Measurements from ENCODE around the gene SLC2A1. TPM values are rescaled to one million over a fixed set of nuclear protein-coding genes. Genes with fewer than 3 reads are reported as not detected.

The SLC2A1 gene
- total RNA-seq (2022; extraction: Qiagen RNA extraction; ENCODE audit: low read depth) = 92.8 to 149 TPM (median 106 TPM) in 5 replicates

DNA sequence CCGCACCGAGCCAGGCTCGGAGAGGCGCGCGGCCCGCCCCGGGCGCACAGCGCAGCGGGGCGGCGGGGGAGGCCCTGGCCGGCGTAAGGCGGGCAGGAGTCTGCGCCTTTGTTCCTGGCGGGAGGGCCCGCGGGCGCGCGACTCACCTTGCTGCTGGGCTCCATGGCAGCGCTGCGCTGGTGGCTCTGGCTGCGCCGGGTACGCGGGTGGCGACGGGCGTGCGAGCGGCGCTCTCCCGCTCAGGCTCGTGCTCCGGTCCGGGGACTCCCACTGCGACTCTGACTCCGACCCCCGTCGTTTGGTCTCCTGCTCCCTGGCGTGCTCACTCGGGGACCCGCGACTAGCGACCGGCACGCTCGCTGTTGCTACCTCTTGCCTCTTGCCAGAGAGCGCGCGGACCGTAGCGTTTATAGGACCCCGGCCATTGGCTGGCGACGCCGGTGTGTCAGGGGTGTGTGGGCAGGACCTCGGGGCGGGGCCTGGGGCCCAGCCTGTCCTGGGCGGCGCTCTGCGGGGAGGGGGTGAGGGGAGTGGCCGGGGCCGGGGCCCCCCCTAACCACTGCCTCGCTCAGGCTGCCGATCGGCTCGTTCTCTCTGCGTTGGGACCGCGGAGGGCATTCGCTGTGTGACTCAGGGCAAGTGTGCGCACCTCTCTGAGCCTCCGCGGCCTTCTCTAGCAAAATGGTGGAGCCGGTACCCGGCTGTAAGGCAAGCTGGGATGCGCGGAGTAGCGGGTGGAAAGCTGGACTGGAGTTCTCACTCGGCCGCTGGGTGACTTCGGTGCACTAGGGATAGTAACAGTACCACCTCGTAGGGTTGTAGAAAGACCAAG, at the start of gene SLC2A1:
Gene SLC2A1 (minus strand): TSS at position 381 of the 832 bp plus-strand sequence. CDS start 217 bp downstream, at position 164.

Other genes starting within 250 kb of the SLC2A1 start
- gene CLDN19, start 218.6 kb downstream of the SLC2A1 start, total RNA-seq (2022; extraction: Qiagen RNA extraction; ENCODE audit: low read depth) = not detected in 5 replicates
- gene P3H1, start 191.8 kb downstream of the SLC2A1 start, total RNA-seq (2022; extraction: Qiagen RNA extraction; ENCODE audit: low read depth) = 27.5 to 34.3 TPM (median 31.6 TPM) in 5 replicates
- gene C1orf50, start 191.6 kb downstream of the SLC2A1 start, total RNA-seq (2022; extraction: Qiagen RNA extraction; ENCODE audit: low read depth) = 2.1 to 4.5 TPM (median 3.0 TPM) in 5 replicates
- 0.05 to 0.13 TPM (median 0.08 TPM) in 5 replicates for gene TMEM269, start 173.9 kb downstream of the SLC2A1 start, total RNA-seq (2022; extraction: Qiagen RNA extraction; ENCODE audit: low read depth)
- 3.1 to 4.9 TPM (median 3.8 TPM) in 5 replicates for gene ERMAP, start 141.7 kb downstream of the SLC2A1 start, total RNA-seq (2022; extraction: Qiagen RNA extraction; ENCODE audit: low read depth)
- gene SVBP, start 141.5 kb downstream of the SLC2A1 start, total RNA-seq (2022; extraction: Qiagen RNA extraction; ENCODE audit: low read depth) = 13.0 to 16.0 TPM (median 14.8 TPM) in 5 replicates
- gene ZNF691, start 112.3 kb downstream of the SLC2A1 start, total RNA-seq (2022; extraction: Qiagen RNA extraction; ENCODE audit: low read depth) = 5.3 to 7.5 TPM (median 6.8 TPM) in 5 replicates
- gene EBNA1BP2, start 213.4 kb upstream of the SLC2A1 start, total RNA-seq (2022; extraction: Qiagen RNA extraction; ENCODE audit: low read depth) = 173 to 203 TPM (median 188 TPM) in 5 replicates
- 0.31 to 1.4 TPM (median 0.49 TPM) in 5 replicates for gene CFAP57, start 213.5 kb upstream of the SLC2A1 start, total RNA-seq (2022; extraction: Qiagen RNA extraction; ENCODE audit: low read depth)